Caco-2 (cell line): ENCODE data around the gene CDHR2. TPM values are rescaled to one million over a fixed set of nuclear protein-coding genes. Genes with fewer than 3 reads are reported as not detected.

ENCODE experiments used
- BruUV-seq: library from RNA; stranded (reverse); fragments of 400-500 nt; replicated peaks from 2 replicates; lab custom pipeline; 2021; lab: Mats Ljungman, UMichigan
- CTCF ChIA-PET: fragments of 300-600 bp; sonication (Branson Sonifier 250); formaldehyde crosslinking; loops from one replicate; lab custom pipeline; 2022; ENCODE audit warnings: antibody characterized with exemption; lab: Charles Lee
- POLR2A ChIA-PET: fragments of 300-600 bp; sonication (Branson Sonifier 250); formaldehyde crosslinking; loops from one replicate; lab custom pipeline; 2022; ENCODE audit warnings: antibody characterized with exemption; lab: Charles Lee
- DNase-seq, 2 experiments: peaks; one replicate each; pipeline versions ENCODE4 v3.0.0 to v3.0.0-alpha.2; 2020 to 2022
- H3K27me3 ChIP-seq: replicated peaks from 2 replicates; pipeline ENCODE4 v1.6.0; 2011; ENCODE audit warnings: low read length; ENCODE audit not compliant: control insufficient read depth, insufficient read depth
- H3K36me3 ChIP-seq: 2 replicates; pipeline ENCODE4 v1.5.1; 2011; ENCODE audit warnings: low read length; ENCODE audit not compliant: control insufficient read depth, insufficient read depth
- H3K4me1 ChIP-seq: fragments of 250-450 bp; sonication (Bioruptor Pico); 2 replicates; pipeline ENCODE4 v1.5.1; 2020; ENCODE audit warnings: mild to moderate bottlenecking
- H3K4me3 ChIP-seq: 2 replicates; pipeline ENCODE4 v1.5.1; 2011; ENCODE audit warnings: low read depth, mild to moderate bottlenecking, control low read depth, low read length
- H3K9me3 ChIP-seq: fragments of 250-450 bp; sonication (Bioruptor Pico); 2 replicates; pipeline ENCODE4 v1.5.1; 2020; ENCODE audit warnings: mild to moderate bottlenecking, moderate library complexity
- H3K27ac Mint-ChIP-seq: one replicate; pipeline ENCODE4 v1.8.0; 2022; ENCODE audit warnings: mixed read lengths; ENCODE audit not compliant: unreplicated experiment
- H3K27me3 Mint-ChIP-seq: one replicate; pipeline ENCODE4 v1.8.0; 2022; ENCODE audit warnings: mixed read lengths; ENCODE audit not compliant: insufficient read depth, unreplicated experiment
- H3K36me3 Mint-ChIP-seq: one replicate; pipeline ENCODE4 v1.8.0; 2022; ENCODE audit warnings: mild to moderate bottlenecking, mixed read lengths; ENCODE audit not compliant: insufficient read depth, unreplicated experiment
- H3K4me1 Mint-ChIP-seq: one replicate; pipeline ENCODE4 v1.8.0; 2022; ENCODE audit warnings: low read depth, mixed read lengths; ENCODE audit not compliant: unreplicated experiment
- H3K4me3 Mint-ChIP-seq: one replicate; pipeline ENCODE4 v1.8.0; 2022; ENCODE audit warnings: mild to moderate bottlenecking, moderate library complexity, mixed read lengths; ENCODE audit not compliant: unreplicated experiment
- H3K9me3 Mint-ChIP-seq: one replicate; pipeline ENCODE4 v1.8.0; 2022; ENCODE audit warnings: mixed read lengths; ENCODE audit not compliant: unreplicated experiment
- CTCF ChIP-seq, 2 experiments: fragments of 200-600 bp in 1 of 2; IDR thresholded peaks; 1 replicate in 1 of 2; 2 replicates in 1 of 2; pipeline versions ENCODE4 v1.5.1 to v1.8.0; 2011 to 2022; ENCODE audit warnings: antibody characterized with exemption in 1 of 2, control low read depth in 1 of 2, inconsistent platforms in 1 of 2, low read depth in 1 of 2, low read length in 1 of 2, mild to moderate bottlenecking in 1 of 2, moderate library complexity in 1 of 2; ENCODE audit not compliant: insufficient read depth in 1 of 2, severe bottlenecking in 1 of 2, unreplicated experiment in 1 of 2
- intact Hi-C: fragments of 100-400 bp; cut with micrococcal nuclease; formaldehyde crosslinking; loops from one replicate; pipeline ENCODE4 v1.10.0; 2022; ENCODE audit not compliant: unreplicated experiment
- total RNA-seq: library from RNA; stranded (reverse); gene quantifications from 2 replicates; pipeline ENCODE4 v1.2.3, GENCODE V29; 2022

Gene CDHR2
- total RNA-seq, 1 experiment from 2014 or later: 0.59 TPM

- DNase-seq: no peak
- H3K36me3 Mint-ChIP-seq: no peaks in the 10 kb centered on the region
- H3K4me3 Mint-ChIP-seq: no peak overlapping the region
- H3K9me3 Mint-ChIP-seq: no peaks in the 10 kb centered on the region
- TF ChIP-seq CTCF (IDR thresholded peaks at IDR 0.05; ENCODE audit: insufficient read depth in 1 of 2, low read depth in 1 of 2, low read length in 1 of 2, severe bottlenecking in 1 of 2, unreplicated experiment in 1 of 2): no peak
- Histone ChIP-seq H3K4me3 (no peak overlapping the region), H3K9me3 (no peaks in the 10 kb centered on the region), H3K4me1 (no peaks in the 10 kb centered on the region), H3K36me3 (no peaks in the 10 kb centered on the region), H3K27me3 (peaks cover 2% of the 10 kb centered on the region)
- BruUV-seq: no TSS peak
- no peak overlapping the region for H3K27ac Mint-ChIP-seq
- intact Hi-C loops: no loop called here
- no peaks in the 10 kb centered on the region for H3K4me1 Mint-ChIP-seq
- ChIA-PET CTCF (no interaction called here), POLR2A (no interaction called here)
- peaks cover 28% of the 10 kb centered on the region for H3K27me3 Mint-ChIP-seq
Observed at GRCh38 chr5:176636426-176636825, 87.3 kb downstream of the CDHR2 start.

- Mint-ChIP-seq H3K4me3 (no peak overlapping the region), H3K4me1 (no peaks in the 10 kb centered on the region), H3K27ac (no peak overlapping the region), H3K9me3 (no peaks in the 10 kb centered on the region), H3K36me3 (no peaks in the 10 kb centered on the region), H3K27me3 (peaks cover 27% of the 10 kb centered on the region)
- H3K27me3 ChIP-seq: no peaks in the 10 kb centered on the region; the same call in none of the 2 replicates
- intact Hi-C loops: no loop called here
- H3K4me3 ChIP-seq: no peak overlapping the region
- BruUV-seq: no TSS peak
- no peak for TF ChIP-seq CTCF (IDR thresholded peaks at IDR 0.05; ENCODE audit: insufficient read depth in 1 of 2, low read depth in 1 of 2, low read length in 1 of 2, severe bottlenecking in 1 of 2, unreplicated experiment in 1 of 2)
- no peaks in the 10 kb centered on the region for H3K36me3 ChIP-seq
- H3K4me1 ChIP-seq: no peaks in the 10 kb centered on the region
- ChIA-PET CTCF (no interaction called here), POLR2A (no interaction called here)
- DNase-seq: no peak
- H3K9me3 ChIP-seq: no peaks in the 10 kb centered on the region
Observed at GRCh38 chr5:176637556-176637955, 88.4 kb downstream of the CDHR2 start.

- H3K4me1 Mint-ChIP-seq: no peaks in the 10 kb centered on the region
- Histone ChIP-seq H3K36me3 (no peaks in the 10 kb centered on the region), H3K4me1 (no peaks in the 10 kb centered on the region), H3K27me3 (no peaks in the 10 kb centered on the region; the same call in none of the 2 replicates), H3K9me3 (no peaks in the 10 kb centered on the region), H3K4me3 (no peak overlapping the region)
- no TSS peak for BruUV-seq
- no peak for TF ChIP-seq CTCF (IDR thresholded peaks at IDR 0.05; ENCODE audit: insufficient read depth in 1 of 2, low read depth in 1 of 2, low read length in 1 of 2, severe bottlenecking in 1 of 2, unreplicated experiment in 1 of 2)
- CTCF ChIA-PET: no interaction called here
- H3K4me3 Mint-ChIP-seq: no peak overlapping the region
- POLR2A ChIA-PET: no interaction called here
- H3K27me3 Mint-ChIP-seq: peaks cover 27% of the 10 kb centered on the region
- no peaks in the 10 kb centered on the region for H3K9me3 Mint-ChIP-seq
- intact Hi-C loops: no loop called here
- peak overlapping the region; percentile 47 for H3K27ac Mint-ChIP-seq
- no peak for DNase-seq
- H3K36me3 Mint-ChIP-seq: no peaks in the 10 kb centered on the region
Observed at GRCh38 chr5:176638437-176638836, 89.3 kb downstream of the CDHR2 start.
